ENCODE results near the gene GLMP.

The GLMP gene

DNA sequence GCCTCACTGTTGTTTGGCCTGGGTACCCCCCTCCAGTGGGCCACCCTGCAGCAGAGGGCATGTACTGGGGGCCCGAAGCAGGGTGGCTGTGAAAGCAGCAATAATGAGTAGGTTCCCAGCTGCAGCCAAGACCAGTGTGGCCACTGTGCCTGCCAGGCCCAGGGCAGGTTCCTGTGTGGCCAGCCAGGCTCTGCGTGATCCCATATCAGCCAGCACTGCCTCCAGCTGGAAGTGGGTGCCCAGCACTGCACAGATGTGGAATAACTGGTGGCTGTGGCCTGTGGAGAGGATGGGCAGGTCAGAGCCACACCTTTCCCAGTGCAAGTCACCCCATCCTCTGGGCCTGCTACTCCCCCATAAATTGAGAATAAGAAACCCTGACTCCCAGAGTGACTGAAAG lies 51.4 kb downstream of the GLMP start:
- TF ChIP-seq, protein P1, sequence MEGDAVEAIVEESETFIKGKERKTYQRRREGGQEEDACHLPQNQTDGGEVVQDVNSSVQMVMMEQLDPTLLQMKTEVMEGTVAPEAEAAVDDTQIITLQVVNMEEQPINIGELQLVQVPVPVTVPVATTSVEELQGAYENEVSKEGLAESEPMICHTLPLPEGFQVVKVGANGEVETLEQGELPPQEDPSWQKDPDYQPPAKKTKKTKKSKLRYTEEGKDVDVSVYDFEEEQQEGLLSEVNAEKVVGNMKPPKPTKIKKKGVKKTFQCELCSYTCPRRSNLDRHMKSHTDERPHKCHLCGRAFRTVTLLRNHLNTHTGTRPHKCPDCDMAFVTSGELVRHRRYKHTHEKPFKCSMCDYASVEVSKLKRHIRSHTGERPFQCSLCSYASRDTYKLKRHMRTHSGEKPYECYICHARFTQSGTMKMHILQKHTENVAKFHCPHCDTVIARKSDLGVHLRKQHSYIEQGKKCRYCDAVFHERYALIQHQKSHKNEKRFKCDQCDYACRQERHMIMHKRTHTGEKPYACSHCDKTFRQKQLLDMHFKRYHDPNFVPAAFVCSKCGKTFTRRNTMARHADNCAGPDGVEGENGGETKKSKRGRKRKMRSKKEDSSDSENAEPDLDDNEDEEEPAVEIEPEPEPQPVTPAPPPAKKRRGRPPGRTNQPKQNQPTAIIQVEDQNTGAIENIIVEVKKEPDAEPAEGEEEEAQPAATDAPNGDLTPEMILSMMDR (IDR thresholded peaks at IDR 0.05; ENCODE audit: control insufficient read depth, extremely low read depth, insufficient read depth) = no peak
- H3K4me3 ChIP-seq (ENCODE audit: low read depth, low read length) = no peak overlapping the region
- no peak for DNase-seq (ENCODE audit: low read depth)

DNA sequence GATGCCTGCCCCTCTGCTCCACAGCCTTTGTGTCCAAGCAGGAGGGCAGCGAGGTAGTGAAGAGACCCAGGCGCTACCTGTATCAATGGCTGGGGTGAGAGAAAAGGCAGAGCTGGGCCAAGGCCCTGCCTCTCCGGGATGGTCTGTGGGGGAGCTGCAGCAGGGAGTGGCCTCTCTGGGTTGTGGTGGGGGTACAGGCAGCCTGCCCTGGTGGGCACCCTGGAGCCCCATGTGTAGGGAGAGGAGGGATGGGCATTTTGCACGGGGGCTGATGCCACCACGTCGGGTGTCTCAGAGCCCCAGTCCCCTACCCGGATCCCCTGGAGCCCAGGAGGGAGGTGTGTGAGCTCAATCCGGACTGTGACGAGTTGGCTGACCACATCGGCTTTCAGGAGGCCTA lies 52.7 kb downstream of the GLMP start:
- TF ChIP-seq, protein P1 (IDR thresholded peaks at IDR 0.05; ENCODE audit: control insufficient read depth, extremely low read depth, insufficient read depth) = no peak
- DNase-seq (ENCODE audit: low read depth) = no peak
- no peak overlapping the region for H3K4me3 ChIP-seq (ENCODE audit: low read depth, low read length)
